ENCODE measurements around the gene SMARCB1.

GRCh38 chr22:23769321-23769965 lies 17.3 kb upstream of the SMARCB1 start:
- TF ChIP-seq CTCF (IDR thresholded peaks at IDR 0.05; ENCODE audit: insufficient read depth, low read length, poor library complexity, severe bottlenecking) (no peak), EZH2phosphoT487 (conservative IDR thresholded peaks at IDR 0.05; ENCODE audit: low read length) (no peak)

All from SU-DHL-6 (cell line).